Fibroblast of lung (primary cell): Measurements from ENCODE around the gene PLEKHN1. TPM values are rescaled to one million over a fixed set of nuclear protein-coding genes. Genes with fewer than 3 reads are reported as not detected.

Experiments used
- DNase-seq, 2 donors: peaks; one replicate each; pipeline versions ENCODE4 v3.0.0 to v3.0.0-alpha.2; 2010; ENCODE audit warnings: low read depth in 2 of 2
- H2AFZ ChIP-seq: 2 replicates; pipeline ENCODE4 v1.5.1; 2012; ENCODE audit warnings: low read length, control low read depth, inconsistent platforms
- H3K27ac ChIP-seq: 2 replicates; pipeline ENCODE4 v1.5.1; 2011; ENCODE audit warnings: low read length, control low read depth; ENCODE audit not compliant: insufficient read depth
- H3K27me3 ChIP-seq: 2 replicates; pipeline ENCODE4 v1.5.1; 2011; ENCODE audit warnings: mild to moderate bottlenecking, low read length; ENCODE audit not compliant: control insufficient read depth, insufficient read depth
- H3K36me3 ChIP-seq: 2 replicates; pipeline ENCODE4 v1.5.1; 2011; ENCODE audit warnings: low read length; ENCODE audit not compliant: control insufficient read depth, insufficient read depth
- H3K4me1 ChIP-seq: 2 replicates; pipeline ENCODE4 v1.5.1; 2011; ENCODE audit warnings: low read length; ENCODE audit not compliant: control insufficient read depth, insufficient read depth; ENCODE audit errors: extremely low read depth
- H3K4me2 ChIP-seq: 2 replicates; pipeline ENCODE4 v1.5.1; 2011; ENCODE audit warnings: low read length, control low read depth; ENCODE audit not compliant: insufficient read depth; ENCODE audit errors: extremely low read depth
- H3K4me3 ChIP-seq, 4 experiments: fragments of 200-600 bp in 1 of 4; sonication (generic) in 1 of 4; replicated peaks in 1 of 4; 2 replicates each; pipeline ENCODE4 v1.5.1; 2011 to 2016; ENCODE audit warnings: low read length in 4 of 4, low read depth in 3 of 4, mild to moderate bottlenecking in 3 of 4, control low read depth in 2 of 4, inconsistent platforms in 1 of 4, mixed read lengths in 1 of 4; ENCODE audit not compliant: insufficient read depth in 1 of 4; ENCODE audit errors: control extremely low read depth in 1 of 4
- H3K79me2 ChIP-seq: 2 replicates; pipeline ENCODE4 v1.5.1; 2012; ENCODE audit warnings: mild to moderate bottlenecking, low read length, inconsistent platforms; ENCODE audit not compliant: control insufficient read depth, insufficient read depth
- H3K9ac ChIP-seq: 2 replicates; pipeline ENCODE4 v1.5.1; 2011; ENCODE audit warnings: mild to moderate bottlenecking, low read length, control low read depth; ENCODE audit not compliant: insufficient read depth
- H3K9me3 ChIP-seq: 2 replicates; pipeline ENCODE4 v1.5.1; 2012; ENCODE audit warnings: low read depth, low read length; ENCODE audit not compliant: control insufficient read depth, insufficient read depth
- H4K20me1 ChIP-seq: 2 replicates; pipeline ENCODE4 v1.5.1; 2011; ENCODE audit warnings: low read length; ENCODE audit not compliant: control insufficient read depth, insufficient read depth; ENCODE audit errors: extremely low read depth
- CTCF ChIP-seq, 2 donors: IDR thresholded peaks in 1 of 2; conservative IDR thresholded peaks in 1 of 2; 1 replicate in 1 of 2; 2 replicates in 1 of 2; pipeline ENCODE4 v1.5.1; 2011 to 2012; ENCODE audit warnings: low read length in 2 of 2, control low read depth in 1 of 2, inconsistent platforms in 1 of 2, low read depth in 1 of 2, mild to moderate bottlenecking in 1 of 2
- EZH2 ChIP-seq: IDR thresholded peaks from 2 replicates; pipeline ENCODE4 v1.5.1; 2012; ENCODE audit warnings: low read length, control low read depth, mild to moderate bottlenecking; ENCODE audit errors: missing control alignments
- polyA plus RNA-seq, 2 donors: library from polyadenylated mRNA; depleted of rRNA in 1 of 2; stranded (reverse) in 1 of 2; unstranded in 1 of 2; fragments of >200 nt; gene quantifications; 2 replicates each; pipeline ENCODE4 v1.2.1, GENCODE V29; 2011 to 2012; ENCODE audit warnings: missing spikeins in 1 of 2
- total RNA-seq: library from RNA; depleted of rRNA; stranded (reverse); fragments of >200 nt; gene quantifications from 2 replicates; pipeline ENCODE4 v1.2.1, GENCODE V29; 2014

Gene PLEKHN1
- total and polyA plus RNA-seq, 2 donors (not counting 1 experiment from before 2014, with no cell fraction given), result 0.17 to 0.41 TPM

GRCh38 chr1:947958-948357, 18.3 kb upstream of the PLEKHN1 start:
- H3K79me2 ChIP-seq, result no peaks in the 10 kb centered on the region
- DNase-seq, result no peak
- no peak overlapping the region for H3K4me2 ChIP-seq
- no peak overlapping the region for H3K27ac ChIP-seq
- no peak overlapping the region for H3K9ac ChIP-seq
- no peak overlapping the region for H2AFZ ChIP-seq
- H4K20me1 ChIP-seq, result no peaks in the 10 kb centered on the region
- no peaks in the 10 kb centered on the region for H3K27me3 ChIP-seq
- H3K9me3 ChIP-seq, result no peaks in the 10 kb centered on the region
- H3K4me1 ChIP-seq, result peaks cover 12% of the 10 kb centered on the region
- no peak overlapping the region for H3K4me3 ChIP-seq
- peaks cover 42% of the 10 kb centered on the region for H3K36me3 ChIP-seq
- TF ChIP-seq EZH2, result no peak
- no peak for TF ChIP-seq CTCF (conservative IDR thresholded peaks at IDR 0.05 in 1 of 2, IDR thresholded peaks at IDR 0.05 in 1 of 2; ENCODE audit: low read depth in 1 of 2, low read length in 2 of 2)

GRCh38 chr1:950268-950667, 16.0 kb upstream of the PLEKHN1 start:
- H2AFZ ChIP-seq, result no peak overlapping the region
- H3K36me3 ChIP-seq, result peaks cover 49% of the 10 kb centered on the region
- no peak for DNase-seq
- no peaks in the 10 kb centered on the region for H3K4me1 ChIP-seq
- H3K27me3 ChIP-seq, result no peaks in the 10 kb centered on the region
- no peaks in the 10 kb centered on the region for H3K9me3 ChIP-seq
- TF ChIP-seq CTCF (conservative IDR thresholded peaks at IDR 0.05 in 1 of 2, IDR thresholded peaks at IDR 0.05 in 1 of 2; ENCODE audit: low read depth in 1 of 2, low read length in 2 of 2) (no peak), EZH2 (no peak)
- H4K20me1 ChIP-seq, result no peaks in the 10 kb centered on the region
- H3K9ac ChIP-seq, result no peak overlapping the region
- H3K79me2 ChIP-seq, result no peaks in the 10 kb centered on the region
- no peak overlapping the region for H3K4me2 ChIP-seq
- no peak overlapping the region for H3K4me3 ChIP-seq
- no peak overlapping the region for H3K27ac ChIP-seq

- no peak overlapping the region for H3K4me2 ChIP-seq
- TF ChIP-seq EZH2 (no peak), CTCF (conservative IDR thresholded peaks at IDR 0.05 in 1 of 2, IDR thresholded peaks at IDR 0.05 in 1 of 2; ENCODE audit: low read depth in 1 of 2, low read length in 2 of 2) (no peak)
- no peak overlapping the region for H3K27ac ChIP-seq
- H3K36me3 ChIP-seq, result peaks cover 46% of the 10 kb centered on the region
- DNase-seq, result no peak
- no peaks in the 10 kb centered on the region for H3K79me2 ChIP-seq
- H3K4me3 ChIP-seq, result no peak overlapping the region
- no peaks in the 10 kb centered on the region for H3K27me3 ChIP-seq
- no peaks in the 10 kb centered on the region for H3K4me1 ChIP-seq
- no peak overlapping the region for H3K9ac ChIP-seq
- no peak overlapping the region for H2AFZ ChIP-seq
- H3K9me3 ChIP-seq, result no peaks in the 10 kb centered on the region
- no peaks in the 10 kb centered on the region for H4K20me1 ChIP-seq
These were observed 15.4 kb upstream of the PLEKHN1 start for GRCh38 chr1:950881-951280.
